Suprapubic skin (tissue), 4 donors: ENCODE results near the gene PIK3IP1.

Experiments used
- CTCF ChIP-seq, 2 donors: fragments of 200-600 bp in 1 of 2; fragments of 450-650 bp in 1 of 2; sonication (generic) in 1 of 2; IDR thresholded peaks; one replicate each; pipeline ENCODE4 v1.5.1; 2016 to 2019; ENCODE audit warnings: antibody characterized with exemption in 2 of 2, mild to moderate bottlenecking in 1 of 2, moderate library complexity in 1 of 2
- EP300 ChIP-seq: sonication (generic); formaldehyde crosslinking; IDR thresholded peaks from one replicate; pipeline ENCODE4 v1.6.1; 2017; ENCODE audit warnings: antibody characterized with exemption
- POLR2A ChIP-seq, 2 donors: fragments of 450-650 bp; IDR thresholded peaks; one replicate each; pipeline ENCODE4 v1.6.1; 2017; ENCODE audit warnings: antibody characterized with exemption in 2 of 2, mild to moderate bottlenecking in 2 of 2, moderate library complexity in 2 of 2
- POLR2AphosphoS5 ChIP-seq, 3 donors: sonication (generic); formaldehyde crosslinking; IDR thresholded peaks; one replicate each; pipeline ENCODE4 v1.6.1; 2017; ENCODE audit warnings: antibody characterized with exemption in 3 of 3

- TF ChIP-seq CTCF (IDR thresholded peaks at IDR 0.05) (no peak), EP300 (no peak), POLR2A (IDR thresholded peaks at IDR 0.05) (no peak), POLR2AphosphoS5 (IDR thresholded peaks at IDR 0.05) (no peak)
Observed at GRCh38 chr22:31279327-31279669, 13.0 kb downstream of the PIK3IP1 start.
